HG03064 (cell line): ENCODE data around the gene C8A.

Experiments used
- ATAC-seq: cut with Tn5 transposase; IDR thresholded peaks from one replicate; pipeline ENCODE4 v1.9.1; 2021; ENCODE audit warnings: low read depth; ENCODE audit not compliant: unreplicated experiment

C8A gene

GRCh38 chr1:56854521-56855099 is at the start of gene C8A:
Gene C8A (plus strand): TSS chr1:56854797. CDS start chr1:56854902, 105 bp downstream.
- ATAC-seq: no peak

DNA sequence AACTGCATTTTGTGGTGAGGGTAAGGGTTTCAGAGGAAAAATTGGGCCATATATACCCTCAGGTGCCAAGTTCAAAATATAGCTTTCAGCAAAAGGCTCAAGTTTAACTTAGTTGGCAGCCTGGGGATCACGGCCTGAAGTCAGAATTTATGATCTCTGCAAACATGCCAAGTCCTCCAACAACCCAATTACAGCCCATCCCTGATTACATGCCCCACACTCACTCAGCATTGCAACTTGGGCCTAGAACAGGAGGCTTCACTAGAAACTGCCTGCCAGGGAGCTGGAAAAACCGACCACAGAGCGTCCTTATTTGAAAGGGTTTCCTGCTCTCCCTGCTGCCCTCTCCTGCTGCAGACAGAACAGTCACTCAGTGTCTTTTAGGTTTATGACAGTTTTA is 47.8 kb upstream of the C8A start:
- no peak for ATAC-seq

DNA sequence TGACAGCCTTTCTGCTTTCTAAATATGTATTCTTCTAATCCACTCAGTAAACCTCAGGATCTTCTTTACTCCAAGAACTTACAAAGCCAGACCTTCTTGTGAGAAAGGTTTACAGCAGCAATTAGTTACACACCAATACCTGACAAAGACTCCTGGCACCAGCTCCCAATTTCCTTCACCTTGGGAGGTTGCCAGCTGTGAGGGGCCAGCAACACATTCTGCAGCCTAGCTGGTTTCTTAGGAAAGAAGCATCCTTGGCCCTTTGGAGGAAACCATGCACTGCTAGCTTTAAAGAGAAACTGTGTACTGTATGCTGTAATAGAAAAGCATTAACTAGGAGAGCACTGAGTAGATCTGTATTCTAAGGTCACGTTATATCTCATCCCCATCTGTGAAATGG is 46.2 kb upstream of the C8A start:
- no peak for ATAC-seq

- no peak for ATAC-seq
These were observed 43.3 kb upstream of the C8A start for GRCh38 chr1:56811331-56811730.

- no peak for ATAC-seq
These were observed 40.4 kb upstream of the C8A start for GRCh38 chr1:56814205-56814604.

DNA sequence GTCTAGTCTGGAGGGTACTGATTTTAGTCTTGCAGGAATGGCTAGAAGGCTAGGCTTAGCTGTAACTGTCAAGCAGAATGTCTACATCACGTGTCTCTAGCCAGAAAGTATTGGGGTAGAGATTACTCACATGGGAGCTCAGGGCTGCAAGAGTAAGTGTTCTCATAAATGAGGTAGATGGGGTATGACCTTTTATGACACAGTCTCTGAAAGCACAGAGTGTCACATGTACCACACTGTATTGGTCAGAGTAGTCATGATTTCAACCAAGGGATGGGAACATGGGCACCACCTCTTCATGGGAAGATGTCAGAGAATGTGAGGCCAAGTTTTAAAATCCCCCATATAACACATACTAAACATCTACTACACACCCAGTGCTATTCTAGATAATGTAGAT is 38.3 kb upstream of the C8A start:
- no peak for ATAC-seq

DNA sequence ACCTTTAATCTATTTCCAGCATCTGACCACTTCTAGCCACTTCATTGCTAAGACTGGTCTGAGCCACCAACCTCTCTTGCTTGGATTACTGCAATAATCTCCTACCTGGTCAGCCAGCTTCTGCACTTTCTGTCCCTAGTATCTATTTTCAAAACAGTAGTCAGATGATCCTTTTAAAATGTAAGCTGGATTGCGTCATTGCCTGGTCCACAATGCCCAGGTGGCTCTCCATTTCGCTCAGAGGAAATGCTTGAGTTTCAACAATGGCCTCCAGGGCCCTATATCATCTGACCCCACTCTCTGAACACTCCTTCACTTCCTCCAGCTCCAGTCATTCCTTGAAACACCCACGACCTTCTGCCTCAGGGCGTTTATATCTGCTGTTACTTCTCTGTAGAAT is 37.7 kb upstream of the C8A start:
- ATAC-seq: no peak

GRCh38 chr1:56817716-56818463 is 36.7 kb upstream of the C8A start:
- ATAC-seq: no peak

GRCh38 chr1:56819387-56819899 is 35.2 kb upstream of the C8A start, which contains the start of gene FYB2:
Gene FYB2 (minus strand): TSS chr1:56819404. CDS start chr1:56819290, 114 bp downstream.
- no peak for ATAC-seq

DNA sequence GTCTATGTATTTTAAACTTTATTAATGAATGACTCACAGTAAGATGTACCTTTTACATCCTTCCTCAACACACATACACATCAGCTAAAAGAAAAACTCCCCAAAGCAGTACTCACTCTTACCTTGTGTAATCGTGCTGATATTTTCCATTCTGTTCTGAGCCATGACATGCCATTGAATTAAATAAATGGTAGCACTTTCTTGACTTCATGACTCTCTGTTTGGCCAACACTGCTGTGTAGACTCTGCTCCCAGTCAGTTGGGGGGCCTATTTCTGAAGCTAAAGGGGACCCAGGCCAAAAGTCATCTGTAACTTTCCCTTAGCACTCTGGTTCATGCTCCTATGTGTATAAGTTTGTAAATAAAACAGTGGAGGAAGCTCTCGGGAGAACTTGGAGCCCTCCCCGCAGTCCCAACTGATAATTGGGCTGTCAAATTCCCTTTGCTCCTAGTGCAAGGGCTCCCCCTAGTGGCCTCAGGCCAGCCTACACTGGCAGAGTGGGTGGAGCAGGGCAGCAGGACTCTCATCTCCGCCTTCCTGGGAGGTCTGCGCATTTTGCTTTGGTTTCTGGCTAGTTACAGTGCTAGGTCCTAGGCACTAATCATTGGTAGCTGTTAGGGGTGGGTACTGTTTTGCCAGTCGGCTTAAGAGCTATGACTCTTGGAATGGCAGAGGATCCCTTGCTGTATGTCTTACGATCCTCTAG is 33.7 kb upstream of the C8A start:
- no peak for ATAC-seq

- no peak for ATAC-seq
These were observed 33.2 kb upstream of the C8A start for GRCh38 chr1:56821462-56821797.

DNA sequence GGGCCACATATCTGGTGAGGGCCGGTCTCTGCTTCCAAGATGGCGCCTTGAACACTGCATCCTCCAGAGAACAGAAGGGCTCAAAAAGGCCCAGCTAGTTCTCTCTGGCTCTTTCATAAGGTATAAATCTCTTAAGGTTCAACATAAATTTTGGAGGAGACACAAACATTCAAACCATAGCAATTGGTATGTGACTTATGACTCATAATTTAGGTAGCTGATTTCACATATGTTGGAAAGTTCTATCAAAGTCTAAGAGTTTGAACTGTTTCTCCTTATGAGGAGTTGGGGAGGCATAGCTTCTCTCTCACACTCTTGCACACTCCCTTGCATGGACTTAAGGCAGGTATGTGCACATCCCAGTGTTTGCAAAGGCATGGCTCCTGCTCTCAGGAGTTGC is 30.3 kb upstream of the C8A start:
- ATAC-seq: no peak

GRCh38 chr1:56824938-56825337 is 29.7 kb upstream of the C8A start:
- ATAC-seq: no peak

DNA sequence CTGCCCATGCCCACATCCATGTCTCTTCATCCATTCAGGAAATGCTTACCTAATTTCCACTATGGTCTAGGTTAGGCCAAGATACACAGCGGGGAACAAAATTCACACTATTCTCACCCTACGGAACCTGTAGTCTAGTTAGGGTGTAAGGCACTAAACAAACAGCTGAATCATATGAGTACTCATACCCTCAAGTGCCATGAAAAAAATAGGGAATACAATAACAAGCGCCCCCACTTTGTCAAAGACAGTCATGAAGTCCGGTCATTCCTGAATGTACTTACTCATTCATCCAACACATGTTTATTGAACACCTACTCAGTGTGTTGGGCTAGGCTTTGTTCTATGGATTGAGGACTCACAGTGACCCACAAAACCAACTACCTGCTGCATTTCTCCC is 29.2 kb upstream of the C8A start:
- ATAC-seq: no peak

DNA sequence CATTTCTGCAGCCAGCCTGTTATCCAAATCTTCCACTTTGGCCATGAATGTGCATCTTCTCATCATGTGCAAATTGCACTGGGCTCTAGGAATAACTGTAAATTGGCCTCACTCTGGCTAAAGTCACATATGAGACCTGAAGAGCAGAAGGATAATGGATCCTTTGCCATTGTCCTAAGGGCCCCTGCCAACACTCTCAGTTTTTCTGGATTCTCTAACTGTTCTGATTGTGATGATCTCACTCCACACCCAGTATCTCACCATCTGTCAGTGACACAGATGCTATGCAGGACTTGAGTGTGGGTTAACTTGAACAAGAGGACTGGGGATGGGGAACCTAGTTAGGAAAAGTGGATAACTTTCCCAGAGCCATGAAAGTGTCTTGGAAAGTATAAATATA is 26.9 kb upstream of the C8A start:
- ATAC-seq: no peak

DNA sequence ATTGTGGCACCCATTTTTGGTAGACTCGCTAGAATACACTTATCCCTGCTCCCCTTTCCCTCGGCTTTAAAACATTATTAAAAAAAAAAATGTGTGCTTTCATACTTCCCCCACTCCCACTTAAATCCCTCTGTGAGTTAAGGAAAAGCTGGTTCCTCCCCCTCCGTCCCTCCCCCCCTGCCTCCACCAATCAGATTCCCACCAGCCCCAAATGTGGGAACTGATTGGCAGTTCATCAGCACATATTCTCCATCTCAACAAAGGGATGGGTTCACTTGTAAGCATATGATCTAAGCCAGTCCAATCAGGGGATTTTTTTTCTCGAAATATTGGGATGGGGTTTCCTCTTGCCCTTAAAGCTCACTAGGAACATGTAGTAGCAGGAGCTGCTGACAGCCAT is 24.5 kb upstream of the C8A start:
- ATAC-seq: no peak

DNA sequence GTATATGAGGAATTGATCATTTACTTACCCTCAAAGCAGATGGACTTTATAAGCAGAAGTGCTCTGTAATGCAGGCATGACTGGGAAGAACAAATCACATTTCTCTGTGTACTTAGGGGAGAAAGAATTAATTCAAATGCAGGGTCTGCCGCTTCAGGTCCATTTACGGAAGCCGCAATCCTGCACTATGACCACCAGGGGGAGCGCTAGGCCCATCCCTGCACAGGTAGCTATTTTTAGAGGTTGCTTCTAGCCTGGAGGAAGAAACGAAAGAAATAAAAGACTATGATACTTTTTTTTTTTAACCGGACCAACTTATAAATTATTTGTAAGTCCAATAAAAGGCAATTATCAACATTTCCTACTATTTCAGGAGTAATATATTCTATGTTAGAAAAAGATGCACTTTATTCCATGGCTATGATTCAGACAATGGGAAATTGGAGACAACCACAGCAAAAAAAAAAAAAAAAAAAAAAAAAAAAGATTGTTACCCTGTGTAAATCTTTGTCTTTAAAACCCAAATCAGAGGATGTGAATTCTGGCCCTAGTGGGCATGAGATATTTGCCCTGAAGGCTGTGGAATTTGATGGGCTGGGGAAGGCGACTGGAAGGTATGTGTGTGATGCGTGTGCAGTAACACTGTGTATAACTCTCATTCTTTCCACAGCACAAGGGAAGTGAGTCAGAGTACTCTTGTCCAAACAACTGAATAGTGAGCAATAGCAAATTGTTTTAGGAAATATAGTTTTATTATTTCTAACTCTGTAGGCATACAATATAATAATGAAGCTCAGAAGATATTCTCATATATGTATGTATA is 22.5 kb upstream of the C8A start:
- peak; percentile 75 for ATAC-seq

- no peak for ATAC-seq
These were observed 21.5 kb upstream of the C8A start for GRCh38 chr1:56833088-56833487.

- no peak for ATAC-seq
These were observed 20.3 kb upstream of the C8A start for GRCh38 chr1:56834137-56834900.

- no peak for ATAC-seq
These were observed 18.9 kb upstream of the C8A start for GRCh38 chr1:56835657-56836056.
